Measurements from ENCODE around the gene QRICH2. TPM values are rescaled to one million over a fixed set of nuclear protein-coding genes. Genes with fewer than 3 reads are reported as not detected.

Gene QRICH2
- total and polyA plus RNA-seq, 9 of the 15 experiments (the other 6 are each of a cell fraction or from before 2014, with no cell fraction given) = 0.03 to 1.6 (median 0.81) TPM

DNA sequence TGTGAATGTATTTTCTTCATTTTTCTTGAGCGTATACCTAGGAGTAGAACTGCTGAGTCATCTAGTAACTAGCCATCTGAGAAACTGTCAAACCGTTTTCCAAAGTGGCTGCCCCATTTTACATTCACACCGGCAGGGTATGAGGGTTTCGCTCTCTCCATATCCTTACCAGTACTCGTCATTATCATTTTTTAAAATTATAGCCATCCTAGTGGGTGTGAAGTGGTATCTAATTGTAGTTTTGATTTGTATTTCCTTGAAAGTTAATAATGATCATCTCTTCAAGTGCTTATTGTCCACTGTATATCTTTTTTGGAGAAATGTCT is 73.8 kb downstream of the QRICH2 start:
- peak; percentile 83 for ATAC-seq
- peak overlapping the region; percentile 46 for H2AFZ ChIP-seq (ENCODE audit: low read depth, low read length)
- intact Hi-C loops (cut with micrococcal nuclease) = loop anchor here (2.0 kb wide), 1 partner anchor 40 kb away; no protein-coding TSS in a partner anchor
- TF ChIP-seq, protein P1, sequence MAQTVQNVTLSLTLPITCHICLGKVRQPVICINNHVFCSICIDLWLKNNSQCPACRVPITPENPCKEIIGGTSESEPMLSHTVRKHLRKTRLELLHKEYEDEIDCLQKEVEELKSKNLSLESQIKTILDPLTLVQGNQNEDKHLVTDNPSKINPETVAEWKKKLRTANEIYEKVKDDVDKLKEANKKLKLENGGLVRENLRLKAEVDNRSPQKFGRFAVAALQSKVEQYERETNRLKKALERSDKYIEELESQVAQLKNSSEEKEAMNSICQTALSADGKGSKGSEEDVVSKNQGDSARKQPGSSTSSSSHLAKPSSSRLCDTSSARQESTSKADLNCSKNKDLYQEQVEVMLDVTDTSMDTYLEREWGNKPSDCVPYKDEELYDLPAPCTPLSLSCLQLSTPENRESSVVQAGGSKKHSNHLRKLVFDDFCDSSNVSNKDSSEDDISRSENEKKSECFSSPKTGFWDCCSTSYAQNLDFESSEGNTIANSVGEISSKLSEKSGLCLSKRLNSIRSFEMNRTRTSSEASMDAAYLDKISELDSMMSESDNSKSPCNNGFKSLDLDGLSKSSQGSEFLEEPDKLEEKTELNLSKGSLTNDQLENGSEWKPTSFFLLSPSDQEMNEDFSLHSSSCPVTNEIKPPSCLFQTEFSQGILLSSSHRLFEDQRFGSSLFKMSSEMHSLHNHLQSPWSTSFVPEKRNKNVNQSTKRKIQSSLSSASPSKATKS (CRISPR knock-in tag; IDR thresholded peaks at IDR 0.05) = no peak
- TF ChIP-seq MAFK (IDR thresholded peaks at IDR 0.05; ENCODE audit: low read length) (peak; percentile 99), ETS2 (tag; IDR thresholded peaks at IDR 0.05; ENCODE audit: borderline replicate concordance, poor library complexity, severe bottlenecking) (no peak), YY1 (IDR thresholded peaks at IDR 0.05; ENCODE audit: borderline replicate concordance in 1 of 3, control insufficient read depth in 1 of 3, extremely low read depth in 1 of 3, insufficient read depth in 3 of 3, insufficient read length in 1 of 3, insufficient replicate concordance in 2 of 3, low read depth in 1 of 3, low read length in 2 of 3) (peak in 2 of 3 experiments; percentile 56 to 89), DACH1 (IDR thresholded peaks at IDR 0.05; ENCODE audit: partially characterized antibody) (no peak), CCNT2 (IDR thresholded peaks at IDR 0.05; ENCODE audit: borderline replicate concordance, extremely low read depth, insufficient read length, low read depth, low read length) (no peak), NCOR1 (IDR thresholded peaks at IDR 0.05) (peak; percentile 36), ARID2 (IDR thresholded peaks at IDR 0.05) (0 out of 2 replicates have a peak, but pooled peaks have one; percentile 43), SMARCA4 (IDR thresholded peaks at IDR 0.05) (peak; percentile 74), RBM14 (IDR thresholded peaks at IDR 0.05; ENCODE audit: borderline replicate concordance, insufficient read depth, low read depth, low read length) (no peak), HDAC3 (IDR thresholded peaks at IDR 0.05; ENCODE audit: borderline replicate concordance, partially characterized antibody) (peak; percentile 64), NFIC (IDR thresholded peaks at IDR 0.05) (peak; percentile 36; the same call in 1 of the 2 replicates), SUPT5H (IDR thresholded peaks at IDR 0.05) (peak; percentile 35; the same call in 1 of the 2 replicates), TOE1 (IDR thresholded peaks at IDR 0.05; ENCODE audit: borderline replicate concordance) (no peak; the same call in 1 of the 2 replicates), TOE1 (CRISPR knock-in tag; IDR thresholded peaks at IDR 0.05; ENCODE audit: borderline replicate concordance, low read depth) (no peak)
- TF ChIP-seq, protein P2, sequence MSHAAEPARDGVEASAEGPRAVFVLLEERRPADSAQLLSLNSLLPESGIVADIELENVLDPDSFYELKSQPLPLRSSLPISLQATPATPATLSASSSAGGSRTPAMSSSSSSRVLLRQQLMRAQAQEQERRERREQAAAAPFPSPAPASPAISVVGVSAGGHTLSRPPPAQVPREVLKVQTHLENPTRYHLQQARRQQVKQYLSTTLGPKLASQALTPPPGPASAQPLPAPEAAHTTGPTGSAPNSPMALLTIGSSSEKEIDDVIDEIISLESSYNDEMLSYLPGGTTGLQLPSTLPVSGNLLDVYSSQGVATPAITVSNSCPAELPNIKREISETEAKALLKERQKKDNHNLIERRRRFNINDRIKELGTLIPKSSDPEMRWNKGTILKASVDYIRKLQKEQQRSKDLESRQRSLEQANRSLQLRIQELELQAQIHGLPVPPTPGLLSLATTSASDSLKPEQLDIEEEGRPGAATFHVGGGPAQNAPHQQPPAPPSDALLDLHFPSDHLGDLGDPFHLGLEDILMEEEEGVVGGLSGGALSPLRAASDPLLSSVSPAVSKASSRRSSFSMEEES (CRISPR knock-in tag; IDR thresholded peaks at IDR 0.05) = no peak
- TF ChIP-seq, protein P3, sequence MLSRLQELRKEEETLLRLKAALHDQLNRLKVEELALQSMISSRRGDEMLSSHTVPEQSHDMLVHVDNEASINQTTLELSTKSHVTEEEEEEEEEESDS (CRISPR knock-in tag; IDR thresholded peaks at IDR 0.05) = no peak
- TF ChIP-seq, protein P4, sequence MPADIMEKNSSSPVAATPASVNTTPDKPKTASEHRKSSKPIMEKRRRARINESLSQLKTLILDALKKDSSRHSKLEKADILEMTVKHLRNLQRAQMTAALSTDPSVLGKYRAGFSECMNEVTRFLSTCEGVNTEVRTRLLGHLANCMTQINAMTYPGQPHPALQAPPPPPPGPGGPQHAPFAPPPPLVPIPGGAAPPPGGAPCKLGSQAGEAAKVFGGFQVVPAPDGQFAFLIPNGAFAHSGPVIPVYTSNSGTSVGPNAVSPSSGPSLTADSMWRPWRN (IDR thresholded peaks at IDR 0.05; ENCODE audit: low read depth) = no peak

More for the DNA sequence above, 73.8 kb downstream of the QRICH2 start:
- H3K4me2 ChIP-seq (ENCODE audit: insufficient read depth, low read length) = peak overlapping the region; percentile 63
- no TSS peak for BruUV-seq (replicated peaks)
- no peaks in the 10 kb centered on the region for H4K20me1 ChIP-seq (replicated peaks; ENCODE audit: control insufficient read depth, insufficient read depth, low read length)
- H3K9me1 ChIP-seq (ENCODE audit: control insufficient read depth, insufficient read depth, low read length) = no peaks in the 10 kb centered on the region
- ChIA-PET POLR2A (interaction anchor here (1.0 to 1.1 kb wide), 2 partner anchors 11 to 30 kb away, joined by 5 to 6 read pairs; partner anchors contain the start of gene UBALD2), CTCF (ENCODE audit: low intra/inter-chr PET ratio) (no interaction called here)
- peak overlapping the region; percentile 80 for H3K27ac ChIP-seq (ENCODE audit: extremely low read depth, low read depth, low read length)
- peaks cover 9% of the 10 kb centered on the region; the same call in 2 of the 3 replicates for H3K36me3 ChIP-seq (ENCODE audit: control insufficient read depth, insufficient read depth, low read length)
- H3K9me3 ChIP-seq (replicated peaks; ENCODE audit: control insufficient read depth, insufficient read depth, low read depth, low read length) = no peaks in the 10 kb centered on the region
- in situ Hi-C loops (cut with MboI) = no loop called here
- FAIRE-seq (peak; percentile 89), DNase-seq (ENCODE audit: extremely low read depth in 1 of 4, low spot score in 3 of 4) (peak; percentile 32 to 84 (median 54))
- H3K4me3 ChIP-seq = peak overlapping the region; percentile 10; the same call in 1 of the 2 replicates
- no peaks in the 10 kb centered on the region for H3K27me3 ChIP-seq (ENCODE audit: control insufficient read depth in 2 of 2, insufficient read depth in 2 of 2, low read length in 2 of 2)
- H3K79me2 ChIP-seq (ENCODE audit: control insufficient read depth, insufficient read depth, low read length) = peaks cover 84% of the 10 kb centered on the region
- H3K4me1 ChIP-seq (replicated peaks in 1 of 2; ENCODE audit: control insufficient read depth in 2 of 2, insufficient read depth in 2 of 2, low read length in 2 of 2) = peaks cover 23 to 26% of the 10 kb centered on the region in 2 experiments; a peak in 4 of 5 replicates
- WGBS (ENCODE audit: insufficient coverage, low coverage, missing lambda C conversion rate) = under 1% methylated on average over 5 of the region's 5 CpGs
- H3K9ac ChIP-seq (ENCODE audit: insufficient read depth in 1 of 2, low read depth in 2 of 2, low read length in 2 of 2) = peak overlapping the region in 1 of 2 experiments; percentile 62; a peak in 2 of 4 replicates

All from K562 (cell line).